GM21786 (cell line): Measurements from ENCODE around the gene ADAM23.

ENCODE experiments used
- ATAC-seq: cut with Tn5 transposase; IDR thresholded peaks from one replicate; pipeline ENCODE4 v1.9.1; 2021; ENCODE audit not compliant: unreplicated experiment

ADAM23 gene

GRCh38 chr2:206502729-206503128 is 59.4 kb downstream of the ADAM23 start:
- ATAC-seq, result no peak

GRCh38 chr2:206511283-206511682 is 68.0 kb downstream of the ADAM23 start:
- ATAC-seq, result no peak

GRCh38 chr2:206512999-206513398 is 69.7 kb downstream of the ADAM23 start:
- no peak for ATAC-seq

- ATAC-seq, result no peak
Observed at GRCh38 chr2:206515580-206515979, 72.2 kb downstream of the ADAM23 start.

- no peak for ATAC-seq
Observed at GRCh38 chr2:206518997-206519396, 75.7 kb downstream of the ADAM23 start.

- no peak for ATAC-seq
Observed at GRCh38 chr2:206520450-206520849, 77.1 kb downstream of the ADAM23 start.

GRCh38 chr2:206521115-206521514 is 77.8 kb downstream of the ADAM23 start:
- ATAC-seq, result no peak

GRCh38 chr2:206521612-206522011 is 78.3 kb downstream of the ADAM23 start:
- no peak for ATAC-seq

GRCh38 chr2:206526416-206526815 is 83.1 kb downstream of the ADAM23 start:
- ATAC-seq, result no peak

- no peak for ATAC-seq
Observed at GRCh38 chr2:206527153-206527552, 83.8 kb downstream of the ADAM23 start.

- no peak for ATAC-seq
Observed at GRCh38 chr2:206530727-206531126, 87.4 kb downstream of the ADAM23 start.

GRCh38 chr2:206531996-206532543 is 88.7 kb downstream of the ADAM23 start:
- no peak for ATAC-seq

- ATAC-seq, result no peak
Observed at GRCh38 chr2:206533977-206534376, 90.6 kb downstream of the ADAM23 start.

GRCh38 chr2:206535260-206535986 is 92.1 kb downstream of the ADAM23 start:
- ATAC-seq, result no peak

- ATAC-seq, result no peak
Observed at GRCh38 chr2:206540757-206541156, 97.4 kb downstream of the ADAM23 start.

- no peak for ATAC-seq
Observed at GRCh38 chr2:206543073-206543472, 99.7 kb downstream of the ADAM23 start.

- no peak for ATAC-seq
Observed at GRCh38 chr2:206548383-206548782, 105.1 kb downstream of the ADAM23 start.

- ATAC-seq, result no peak
Observed at GRCh38 chr2:206555721-206556120, 112.4 kb downstream of the ADAM23 start.

GRCh38 chr2:206556357-206556949 is 113.1 kb downstream of the ADAM23 start:
- peak; percentile 76 for ATAC-seq

- no peak for ATAC-seq
Observed at GRCh38 chr2:206557321-206557720, 114.0 kb downstream of the ADAM23 start.

GRCh38 chr2:206558492-206558891 is 115.2 kb downstream of the ADAM23 start:
- ATAC-seq, result no peak

- no peak for ATAC-seq
Observed at GRCh38 chr2:206561962-206562361, 118.6 kb downstream of the ADAM23 start.
